Activated CD4-positive, CD25-positive, alpha-beta regulatory T cell treated with anti-CD3 and anti-CD28 coated beads, Interleukin-2, amount 50 U/mL, for 72 hours (primary cell): ENCODE results near the gene PDE1C.
"Not testable (repeated sequence)": the region's sequence is repeated elsewhere in the genome, so short reads cannot be mapped to it uniquely, and the experiment has no call there.

Experiments
- DNase-seq: peaks from one replicate; pipeline ENCODE4 v3.0.0; 2021

The PDE1C gene

DNA sequence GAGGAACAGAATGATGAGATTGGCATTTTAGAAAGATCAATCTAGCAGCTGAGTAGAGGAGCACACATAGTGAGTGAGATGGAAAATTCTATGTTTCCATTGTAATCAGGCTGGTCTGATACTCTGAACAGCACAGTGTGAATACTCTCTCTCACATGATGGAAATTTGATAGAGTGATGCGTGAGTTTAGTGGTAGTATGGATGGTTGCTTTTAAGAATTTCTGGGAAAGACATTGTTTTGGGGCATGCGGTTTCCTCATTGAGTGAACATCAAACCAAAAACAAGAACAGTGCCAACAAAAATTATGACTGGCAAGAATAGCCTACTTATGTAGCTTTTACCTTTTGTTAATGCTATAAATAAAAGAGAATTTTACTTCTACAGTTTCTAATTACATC lies 183.2 kb downstream of the PDE1C start:
- DNase-seq, result no peak

DNA sequence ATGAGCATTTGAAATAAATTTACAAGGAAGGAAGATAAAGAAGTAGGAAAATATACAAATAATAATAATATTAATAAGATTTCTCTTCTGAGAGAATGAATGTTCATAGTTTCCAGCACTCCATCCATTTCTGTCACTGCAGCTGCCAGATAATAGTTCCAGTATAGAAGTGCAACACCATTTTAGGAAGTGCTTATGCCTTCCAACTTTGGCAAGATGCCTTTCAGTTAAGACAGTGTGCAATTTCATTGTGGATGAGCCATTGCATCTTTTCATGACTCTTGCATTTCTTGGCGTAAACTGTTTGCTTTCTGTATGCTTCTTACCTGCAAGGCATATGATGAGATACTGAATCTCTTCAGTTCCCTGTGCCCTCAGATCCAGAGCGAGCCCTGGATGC lies 185.0 kb downstream of the PDE1C start:
- DNase-seq, result no peak

DNA sequence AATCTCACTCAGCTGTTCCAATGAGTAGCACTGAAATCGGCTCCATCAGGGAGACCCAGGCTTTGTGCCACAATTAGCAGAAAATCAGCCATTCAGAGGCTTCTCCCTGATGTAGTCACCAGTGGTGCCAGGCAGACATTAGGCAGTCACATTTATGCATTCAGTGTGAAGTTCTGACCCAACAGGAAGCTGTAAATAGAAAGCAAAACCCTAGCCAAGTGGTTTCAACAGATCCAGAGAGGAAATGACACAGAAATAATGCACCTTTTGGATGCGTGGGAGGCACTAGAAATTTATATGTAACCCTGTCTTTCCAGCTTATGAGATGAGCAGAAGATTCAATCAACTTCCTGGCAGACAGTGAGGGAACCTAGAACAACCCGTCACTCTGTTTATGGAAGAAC lies 186.4 kb downstream of the PDE1C start:
- no peak for DNase-seq

DNA sequence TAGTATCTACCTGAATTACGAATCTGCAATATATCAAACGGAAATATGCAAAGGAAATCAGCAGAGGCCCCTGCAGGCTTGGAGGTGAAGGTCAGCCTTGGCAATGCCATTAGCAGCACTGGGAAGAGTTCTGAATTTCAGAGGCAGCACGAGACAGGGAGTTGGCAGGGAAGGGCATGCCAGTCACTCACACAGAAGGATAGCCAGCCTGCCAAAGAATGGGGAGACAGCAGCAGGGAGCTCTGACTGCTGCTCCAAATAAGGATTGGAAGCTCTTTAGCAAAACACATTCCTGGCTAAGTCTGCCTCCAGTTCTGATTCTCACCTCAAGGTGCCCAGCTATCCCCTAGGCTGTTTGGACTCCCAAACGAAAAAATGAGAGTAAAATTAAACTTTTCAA lies 188.0 kb downstream of the PDE1C start:
- DNase-seq, result no peak

DNA sequence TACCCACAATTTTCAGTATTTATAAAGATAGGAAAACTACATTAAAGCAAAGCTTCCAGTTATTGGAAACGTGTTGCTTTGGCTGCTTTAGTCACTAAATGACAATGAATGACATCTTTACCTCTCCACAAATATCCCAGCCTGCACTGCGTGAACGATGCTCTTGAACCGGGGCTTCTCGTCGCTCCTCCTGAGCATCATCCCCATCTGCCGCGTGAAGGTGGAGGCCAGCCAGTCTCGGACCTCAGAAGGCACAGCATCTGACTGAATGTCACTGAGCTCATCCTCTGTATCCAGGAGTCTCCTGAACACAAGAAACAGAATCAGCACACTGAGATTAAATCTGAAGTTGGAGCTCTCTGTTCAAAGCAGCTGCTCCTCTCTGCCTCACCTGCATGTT lies 191.3 kb downstream of the PDE1C start:
- no peak for DNase-seq

DNA sequence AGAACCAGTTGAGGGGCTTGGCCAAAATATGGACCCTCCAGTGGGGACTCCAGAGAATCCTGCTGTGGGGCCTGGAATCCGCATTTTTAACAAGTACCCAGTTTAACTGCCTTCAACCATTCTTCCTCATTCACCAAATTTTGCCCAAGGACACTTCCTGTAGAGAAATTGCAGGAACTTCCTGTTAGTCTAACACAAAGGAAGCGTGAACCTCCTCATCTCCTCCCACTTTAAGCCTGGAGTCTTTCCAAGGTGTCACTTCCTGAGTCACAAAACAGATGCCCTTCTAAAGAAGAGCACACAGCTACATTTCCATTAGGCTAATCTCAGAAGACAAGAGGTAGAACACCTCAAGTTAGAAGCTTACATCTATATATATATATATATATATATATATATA lies 194.8 kb downstream of the PDE1C start:
- no peak for DNase-seq

DNA sequence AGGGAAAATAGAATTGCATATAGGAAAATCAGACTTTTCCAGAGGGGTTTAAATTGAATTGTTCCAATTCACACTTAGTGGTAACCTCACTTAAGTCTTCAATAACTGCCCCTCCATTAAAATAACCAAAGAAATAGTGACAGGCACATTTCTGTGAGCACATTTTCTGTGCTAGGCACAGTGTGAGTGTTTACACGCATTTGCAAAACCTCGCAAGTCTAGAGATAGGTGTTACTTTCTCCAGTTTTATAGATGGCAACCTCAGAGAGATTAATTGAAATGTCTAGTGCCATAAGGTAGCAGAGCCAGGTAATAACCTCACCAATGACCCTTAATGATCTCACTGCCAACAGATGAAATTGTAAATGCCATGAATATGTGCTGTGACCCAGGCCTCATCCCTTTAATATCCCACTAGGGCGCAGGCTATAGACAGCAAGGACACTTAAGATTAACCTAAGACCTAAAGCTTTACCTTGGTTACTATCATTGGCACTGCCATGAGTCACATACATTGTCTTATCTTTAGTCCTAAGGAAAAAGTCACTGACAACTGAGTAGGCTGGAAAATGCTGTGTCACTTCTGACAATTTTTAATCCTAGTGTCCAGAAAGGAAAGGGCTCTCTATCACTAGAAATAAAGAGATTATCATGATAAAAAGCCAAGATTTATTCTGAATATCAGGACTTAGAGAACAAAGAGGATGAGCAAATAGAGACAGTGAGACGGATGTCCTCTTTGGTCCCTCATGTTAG lies 195.4 kb downstream of the PDE1C start:
- no peak for DNase-seq

DNA sequence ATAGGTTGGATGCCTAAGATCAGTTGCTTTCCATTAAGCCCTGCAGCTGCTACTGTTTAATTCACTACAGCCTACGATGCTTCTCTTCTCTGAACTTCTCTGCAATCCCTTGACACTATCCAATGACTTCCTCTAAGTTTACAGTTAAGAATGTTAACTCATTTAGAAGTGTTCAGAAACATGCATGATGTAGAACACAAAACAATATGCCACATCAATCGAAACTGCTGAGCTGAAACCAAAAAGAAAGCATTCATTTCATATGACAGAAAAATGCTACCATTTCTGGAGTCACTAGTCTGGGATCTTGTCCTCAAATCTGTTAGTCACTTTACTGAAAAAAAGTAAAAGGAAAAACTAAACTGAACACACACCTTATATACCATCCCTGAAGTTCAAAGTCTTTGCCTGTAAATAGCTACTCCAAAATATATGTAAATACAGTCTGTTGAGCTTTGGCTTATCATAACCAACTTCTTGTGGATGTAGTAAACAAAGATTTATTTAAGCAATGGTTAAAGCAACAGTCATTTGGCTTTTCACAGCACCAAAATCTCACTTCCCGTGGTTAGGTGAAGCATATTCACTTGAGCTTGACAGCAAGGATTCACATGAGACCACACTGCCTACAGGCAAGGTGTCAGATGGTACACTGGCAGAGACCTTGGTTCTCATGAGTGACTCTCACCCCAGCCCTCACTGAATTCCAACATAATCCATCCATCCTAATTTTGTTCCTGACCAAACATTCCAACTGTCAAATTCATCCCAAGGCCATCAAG lies 196.2 kb downstream of the PDE1C start:
- DNase-seq, result no peak

DNA sequence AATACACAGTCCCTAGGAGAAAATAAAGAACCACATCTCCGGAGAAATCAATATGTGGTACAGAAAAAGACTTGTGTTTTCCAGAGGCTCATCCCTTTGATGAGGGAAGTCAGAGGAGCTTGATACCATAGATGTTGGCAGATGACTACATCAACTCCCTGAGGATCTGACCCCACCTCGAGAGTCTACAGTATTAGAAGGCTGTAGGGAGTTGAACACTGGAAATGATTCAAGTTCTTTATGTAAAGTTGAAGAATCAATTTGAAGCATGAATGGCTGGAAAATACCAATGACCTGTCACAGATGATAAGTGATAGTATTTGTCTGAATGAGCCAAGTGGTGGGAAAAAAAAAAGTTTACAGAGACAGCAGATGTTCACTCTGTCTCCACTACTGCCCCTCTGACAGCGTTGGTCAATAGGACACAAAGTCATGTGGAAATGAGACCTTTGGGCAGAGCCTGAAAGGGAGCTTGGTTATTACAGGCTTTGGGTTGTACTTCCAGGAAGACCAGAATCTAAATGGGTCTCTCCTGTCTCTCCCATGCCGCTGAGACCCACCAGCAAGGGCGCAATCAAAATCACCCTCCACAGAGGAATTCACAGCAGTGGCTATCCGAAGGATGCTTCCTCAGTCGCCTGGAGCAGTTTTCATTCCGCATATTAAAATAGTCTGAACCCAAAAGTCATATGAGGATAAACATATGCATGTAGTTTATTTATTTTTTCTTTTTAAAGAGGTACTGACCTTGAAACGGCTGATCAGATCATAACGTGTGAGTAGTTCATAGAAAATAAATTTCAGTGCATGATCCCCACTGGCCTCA lies 197.4 kb downstream of the PDE1C start:
- DNase-seq, result no peak

DNA sequence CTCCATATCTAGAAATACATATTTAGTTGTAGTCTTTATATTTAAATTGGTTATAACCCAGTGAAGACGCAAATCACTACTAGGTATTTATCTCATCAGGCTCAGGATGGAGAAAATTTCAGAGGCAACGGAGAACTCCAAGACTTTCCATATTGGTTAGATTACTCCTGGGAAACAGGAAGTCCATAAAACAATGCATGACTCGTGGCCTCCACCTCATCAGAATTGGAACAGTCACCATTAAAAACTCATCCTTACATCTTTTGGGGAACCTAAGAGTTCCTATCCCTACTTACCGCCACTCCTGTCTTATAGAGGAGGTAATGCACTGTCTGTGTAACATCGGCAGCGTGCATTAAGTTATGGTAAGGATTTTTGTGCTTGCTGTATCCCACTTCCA lies 205.6 kb downstream of the PDE1C start:
- no peak for DNase-seq

DNA sequence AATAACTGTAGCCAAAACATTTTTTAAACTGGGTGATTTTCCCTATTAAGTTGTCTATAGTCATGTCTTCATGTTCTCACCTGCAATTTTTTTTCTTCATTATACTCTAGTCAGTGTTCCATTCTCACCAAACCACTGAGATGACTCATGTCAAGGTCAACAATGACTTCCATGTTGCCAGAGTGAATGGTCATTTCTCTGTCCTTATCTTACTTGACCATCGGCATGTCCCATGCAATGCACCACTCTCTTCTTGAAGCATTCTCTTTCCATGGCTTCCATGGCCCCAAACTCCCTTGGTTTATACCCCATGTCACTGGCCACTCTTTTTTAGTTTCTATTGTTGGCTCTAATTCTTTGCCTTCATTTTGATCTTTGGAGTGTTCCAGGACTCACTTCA lies 209.3 kb downstream of the PDE1C start:
- no peak for DNase-seq

DNA sequence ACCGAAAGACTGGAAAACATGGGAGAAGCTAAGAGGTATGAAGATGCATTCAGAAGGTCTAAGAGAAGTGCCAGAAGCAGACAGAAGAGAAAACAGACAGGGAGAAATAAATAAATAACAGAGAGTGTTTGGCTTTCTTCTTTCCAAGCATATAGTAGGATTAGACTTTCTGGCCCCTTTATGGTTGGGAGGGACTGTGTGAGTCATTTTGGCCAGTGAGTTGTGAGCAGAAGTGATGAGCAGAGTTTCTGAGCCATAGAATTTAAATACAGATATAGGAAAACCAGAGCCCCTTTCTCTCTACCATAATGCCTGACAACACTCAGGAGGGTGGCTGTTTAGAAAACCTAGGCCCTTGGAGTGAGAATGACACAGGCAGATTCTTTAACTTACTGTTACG lies 212.2 kb downstream of the PDE1C start:
- no peak for DNase-seq

DNA sequence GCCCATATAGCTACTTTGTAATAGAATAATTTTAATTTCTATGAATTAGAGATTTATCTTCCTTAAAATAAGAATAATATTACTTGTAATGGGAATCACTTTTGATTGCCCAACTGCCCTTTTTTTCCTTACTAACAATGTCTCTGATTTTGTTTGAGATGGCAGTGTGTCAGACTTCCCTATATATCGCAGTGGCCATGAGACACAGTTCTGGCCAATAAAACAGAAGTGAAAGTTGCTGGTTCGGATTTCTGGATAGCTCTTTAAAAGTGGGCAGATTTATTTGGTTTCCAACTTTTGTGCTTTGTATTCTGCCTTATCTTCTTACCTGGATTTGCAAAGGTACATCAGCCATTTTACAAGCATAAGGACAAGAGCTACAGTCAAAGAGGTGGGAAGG lies 213.0 kb downstream of the PDE1C start:
- no peak for DNase-seq

DNA sequence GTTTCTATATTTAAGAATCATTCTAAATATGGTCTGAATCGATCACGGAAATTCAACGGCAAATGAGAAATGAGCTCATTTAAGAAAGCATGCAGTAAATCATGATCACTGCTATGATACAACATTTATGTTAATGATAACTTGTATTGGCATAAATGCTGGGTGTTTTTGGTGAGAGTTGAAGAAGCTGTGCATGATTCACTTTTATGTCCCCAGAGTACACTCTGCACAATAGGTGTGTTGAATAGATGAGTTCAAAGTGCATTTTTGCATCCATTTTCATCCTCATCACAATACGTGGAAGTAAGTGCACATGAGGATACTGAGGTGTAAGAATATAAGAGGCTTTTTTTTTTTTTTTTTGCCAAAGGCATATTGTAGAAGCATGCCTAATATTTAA lies 213.9 kb downstream of the PDE1C start:
- no peak for DNase-seq

DNA sequence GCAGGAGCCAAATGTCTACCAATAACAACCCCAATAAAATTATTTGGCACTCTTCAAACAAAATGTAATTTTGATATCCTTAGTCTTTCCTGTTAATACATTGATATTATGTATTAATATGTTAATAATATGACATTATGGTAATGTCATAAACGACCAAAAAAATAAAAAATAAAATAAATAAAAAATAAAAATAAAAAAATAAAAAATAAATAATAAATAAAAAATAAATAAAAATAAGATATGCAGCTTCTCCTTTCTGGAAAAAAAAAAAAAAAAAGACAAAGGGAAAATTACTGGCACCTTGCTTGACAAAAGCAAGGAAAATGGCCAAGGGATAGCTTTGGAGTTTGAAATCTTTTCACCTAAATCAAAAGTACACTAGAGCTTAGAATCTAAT lies 214.7 kb downstream of the PDE1C start:
- DNase-seq, result no peak

DNA sequence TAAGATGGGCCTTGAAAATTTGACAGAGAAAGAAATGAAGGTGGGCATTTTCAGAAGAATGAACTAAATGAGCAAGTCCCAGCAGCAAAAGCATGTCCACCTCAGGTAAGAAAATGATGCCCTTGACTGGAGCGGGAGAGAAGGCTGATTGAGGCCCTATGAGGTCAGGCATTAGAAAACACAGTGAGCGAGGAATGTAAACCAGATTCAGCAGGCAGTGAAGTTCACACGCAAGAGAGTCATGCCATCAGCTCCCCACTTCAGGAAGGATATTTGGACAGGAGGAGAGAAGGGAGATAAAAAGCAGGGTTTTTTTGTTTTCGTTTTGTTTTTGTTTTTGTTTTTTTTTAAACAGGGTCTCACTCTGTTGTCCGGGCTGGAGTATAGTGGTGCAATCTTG lies 216.8 kb downstream of the PDE1C start:
- no peak for DNase-seq

DNA sequence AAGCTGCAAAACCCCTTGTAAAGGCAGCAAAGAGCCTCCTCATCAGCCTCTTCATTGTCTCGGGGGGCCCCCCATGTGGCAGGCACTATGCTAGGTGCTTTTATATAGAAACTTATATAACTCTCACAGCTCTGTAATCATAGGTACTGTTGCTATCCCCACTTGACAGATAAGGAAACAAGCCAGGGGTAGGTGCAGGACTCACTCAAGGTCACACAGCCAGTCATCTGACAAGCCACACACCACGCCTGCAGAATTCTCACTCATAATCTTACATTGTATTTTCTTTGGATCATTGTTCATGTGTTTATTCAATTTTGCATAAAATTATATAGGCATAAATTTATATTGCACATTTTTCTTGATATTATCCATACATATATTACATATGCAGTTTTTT lies 217.7 kb downstream of the PDE1C start:
- DNase-seq, result no peak

DNA sequence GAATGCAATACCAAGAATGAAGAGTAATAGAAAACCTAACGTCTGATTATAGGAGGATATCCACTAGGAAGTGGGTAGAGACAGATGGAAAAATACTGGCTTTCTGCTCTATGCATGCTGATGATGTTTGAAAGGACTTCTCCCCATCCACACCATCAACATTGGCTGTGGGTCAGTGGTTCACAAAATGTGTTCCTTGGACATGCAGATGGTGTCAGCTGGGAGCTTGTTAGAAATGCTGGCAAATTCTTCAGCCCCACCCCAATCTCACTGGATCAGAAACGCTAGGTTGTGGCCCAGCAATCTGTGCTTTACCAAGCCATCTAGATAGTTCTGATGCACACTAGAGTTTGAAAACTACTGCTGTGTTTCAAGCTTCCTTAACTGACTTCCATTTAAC lies 219.1 kb downstream of the PDE1C start:
- no peak for DNase-seq

DNA sequence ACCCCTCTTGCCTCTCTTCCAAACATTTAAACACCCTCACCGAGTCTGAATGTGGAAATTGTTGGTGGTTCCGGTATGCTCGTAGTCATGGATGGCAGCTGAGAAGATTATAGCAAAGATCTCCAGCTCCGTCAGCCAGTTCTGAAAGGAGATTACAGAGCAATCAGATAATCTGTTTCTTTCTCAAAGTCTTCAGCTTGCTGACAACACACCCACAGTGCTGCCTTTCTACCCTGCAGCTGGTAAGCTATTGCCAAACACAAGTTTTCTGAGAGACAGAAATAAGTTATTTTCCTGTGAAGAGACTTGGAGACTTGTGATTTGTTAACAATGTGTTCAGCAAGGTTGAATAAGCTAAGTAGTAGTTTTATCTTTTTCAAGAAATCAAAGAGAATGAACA lies 219.6 kb downstream of the PDE1C start:
- no peak for DNase-seq

DNA sequence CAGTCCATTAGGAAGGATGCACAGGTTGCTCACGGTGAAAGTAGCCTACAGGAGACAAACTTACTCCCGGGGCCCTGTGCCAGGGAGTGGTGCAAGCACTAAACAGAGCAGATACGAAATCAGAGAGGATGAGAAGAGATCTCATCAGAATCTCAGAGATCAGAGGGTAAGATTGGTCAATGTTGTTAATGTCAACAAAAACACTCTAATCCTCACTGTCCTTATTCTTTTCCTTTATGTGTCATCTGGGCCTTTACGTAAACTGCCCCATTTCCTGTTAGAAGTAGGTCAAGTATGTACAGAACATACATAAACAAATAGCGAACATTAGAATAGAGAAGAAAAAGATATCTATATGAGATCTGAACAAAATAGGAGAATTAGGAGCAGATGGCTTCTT lies 220.1 kb downstream of the PDE1C start:
- no peak for DNase-seq

DNA sequence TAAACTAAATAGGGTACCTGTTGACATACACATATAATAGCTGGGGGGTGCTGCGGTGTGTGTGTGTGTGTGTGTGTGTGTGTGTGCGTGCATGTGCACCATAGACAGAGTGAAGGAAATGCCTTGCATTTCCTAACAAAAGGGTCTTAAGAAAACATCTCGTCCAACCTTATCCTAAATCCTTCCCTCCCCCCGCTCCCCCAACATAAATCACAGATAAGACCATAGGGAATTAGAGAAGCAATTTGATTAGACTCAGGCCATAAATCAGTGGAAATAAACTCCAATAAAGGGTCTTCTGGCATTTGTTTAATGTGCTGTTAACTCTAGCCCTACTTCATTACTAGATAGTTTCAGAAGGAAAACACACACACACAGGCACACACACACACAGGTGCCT lies 234.7 kb downstream of the PDE1C start:
- no peak for DNase-seq

DNA sequence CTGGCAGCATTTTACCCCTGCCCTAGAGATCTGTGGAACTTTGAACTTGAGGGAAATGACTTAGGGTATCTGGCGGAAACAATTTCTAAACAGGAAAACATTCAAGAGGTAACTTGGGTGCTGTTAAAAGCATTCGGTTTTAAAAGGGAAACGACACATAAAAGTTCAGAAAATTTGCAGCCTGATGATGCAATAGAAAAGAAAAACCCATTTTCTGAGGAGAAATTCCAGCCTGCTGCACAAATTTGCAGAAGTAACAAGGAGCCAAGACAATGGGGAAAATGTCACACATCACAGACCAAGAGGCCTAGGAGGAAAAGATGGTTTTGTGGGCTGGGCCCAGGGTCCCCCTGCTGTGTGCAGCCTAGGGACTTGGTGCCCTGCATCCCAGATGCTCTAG lies 236.6 kb downstream of the PDE1C start:
- not testable (repeated sequence) for DNase-seq

DNA sequence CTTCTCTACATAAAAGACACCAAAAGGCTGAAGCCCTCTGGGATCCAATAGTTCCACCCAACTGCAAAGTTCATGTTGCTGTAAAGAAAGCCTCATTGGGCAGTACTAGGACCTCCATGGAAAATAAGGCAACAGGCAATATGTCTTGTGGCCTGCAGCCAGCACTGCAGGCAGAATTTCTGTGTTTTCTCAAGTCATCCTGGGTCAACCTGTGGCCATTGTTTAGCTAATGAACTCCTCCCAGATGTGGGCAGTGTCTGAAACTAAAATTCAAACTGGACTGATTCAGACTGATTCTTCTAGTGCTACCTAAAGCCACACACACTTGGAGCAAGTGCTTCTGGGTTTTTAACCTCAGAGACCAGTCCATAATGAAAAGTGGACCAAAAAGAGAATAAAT lies 241.7 kb downstream of the PDE1C start:
- no peak for DNase-seq

DNA sequence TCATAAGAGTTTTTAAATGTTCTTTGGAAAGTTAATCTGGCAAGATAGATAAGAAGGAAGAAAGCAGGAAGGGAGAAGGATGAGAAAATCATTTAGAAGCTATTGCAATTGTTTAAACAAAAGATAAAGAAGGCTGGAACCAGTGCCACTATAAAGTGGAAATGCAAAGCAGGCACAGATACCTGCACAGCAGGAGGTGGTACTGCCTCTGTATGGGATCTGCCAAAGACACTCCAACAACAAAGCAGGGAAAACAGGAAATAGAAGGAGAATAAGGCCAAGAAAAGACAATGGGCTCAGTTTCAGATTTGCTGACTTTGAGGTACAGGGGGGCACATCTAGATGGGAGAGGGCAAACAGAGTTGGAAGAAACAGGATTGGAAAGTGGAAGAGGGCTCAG lies 244.6 kb downstream of the PDE1C start:
- DNase-seq, result no peak
